Tibial artery (tissue), 4 donors: Measurements from ENCODE around the gene CTIF.

Experiments used
- DNase-seq, 2 donors: peaks; one replicate each; pipeline ENCODE4 v3.0.0-alpha.2; 2019
- H3K27ac ChIP-seq, 2 donors: fragments of 200-600 bp; sonication (generic) in 1 of 2; 1 replicate in 1 of 2; 2 replicates in 1 of 2; pipeline ENCODE4 v1.5.1; 2018 to 2019; ENCODE audit warnings: mild to moderate bottlenecking in 1 of 2
- H3K27me3 ChIP-seq, 2 donors: fragments of 200-600 bp; sonication (generic) in 1 of 2; one replicate each; pipeline versions ENCODE4 v1.5.1 to v1.6.0; 2016 to 2019
- H3K36me3 ChIP-seq, 3 donors: fragments of 200-600 bp; sonication (generic) in 2 of 3; one replicate each; pipeline ENCODE4 v1.5.1; 2016 to 2019; ENCODE audit warnings: mild to moderate bottlenecking in 2 of 3
- H3K4me1 ChIP-seq, 4 donors: fragments of 200-600 bp; sonication (generic) in 2 of 4; 1 replicate in 3 of 4; 2 replicates in 1 of 4; pipeline ENCODE4 v1.5.1; 2016 to 2019
- H3K4me3 ChIP-seq, 2 donors: fragments of 200-600 bp; sonication (generic) in 1 of 2; 1 replicate in 1 of 2; 2 replicates in 1 of 2; pipeline ENCODE4 v1.5.1; 2018 to 2019; ENCODE audit warnings: mild to moderate bottlenecking in 2 of 2
- H3K9me3 ChIP-seq, 3 donors: fragments of 200-600 bp; sonication (generic) in 1 of 3; one replicate each; pipeline ENCODE4 v1.5.1; 2016 to 2019
- CTCF ChIP-seq, 2 experiments: fragments of 200-600 bp in 1 of 2; fragments of 450-650 bp in 1 of 2; IDR thresholded peaks; one replicate each; pipeline ENCODE4 v1.5.1; 2017 to 2019; ENCODE audit warnings: antibody characterized with exemption in 2 of 2, mild to moderate bottlenecking in 1 of 2, moderate library complexity in 1 of 2
- intact Hi-C: fragments of 100-400 bp; cut with DNase I; formaldehyde crosslinking; loops from one replicate; pipeline ENCODE4 v1.15.0; 2023; ENCODE audit warnings: low total_unique reads

CTIF gene

DNA sequence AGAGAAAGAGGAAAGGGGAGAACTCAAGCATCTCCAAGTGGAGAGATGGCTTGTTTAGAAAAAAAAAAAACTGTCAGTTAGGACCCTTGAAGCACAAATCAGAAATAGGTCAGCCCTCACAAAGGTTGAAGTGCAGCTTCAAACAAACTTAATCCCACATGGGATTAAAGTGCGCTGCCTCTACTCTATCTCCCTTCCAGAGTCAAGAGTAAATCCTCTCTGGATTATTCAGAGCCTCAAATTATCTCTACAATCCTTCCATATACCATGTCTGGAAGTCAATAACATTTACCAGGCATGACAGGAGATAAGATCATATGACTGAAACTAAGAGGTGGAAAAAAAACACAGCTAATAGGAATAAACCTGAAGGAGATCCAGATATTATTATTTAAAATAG lies 342.1 kb downstream of the CTIF start:
- no peak for TF ChIP-seq CTCF (IDR thresholded peaks at IDR 0.05)
- H3K4me3 ChIP-seq: no peak overlapping the region
- no peaks in the 10 kb centered on the region for H3K9me3 ChIP-seq
- peaks cover 0 to 26% (median 13%) of the 10 kb centered on the region in 4 donors for H3K4me1 ChIP-seq
- intact Hi-C loops: no loop called here
- H3K27me3 ChIP-seq: no peaks in the 10 kb centered on the region
- no peaks in the 10 kb centered on the region for H3K36me3 ChIP-seq
- no peak for DNase-seq
- no peak overlapping the region for H3K27ac ChIP-seq

DNA sequence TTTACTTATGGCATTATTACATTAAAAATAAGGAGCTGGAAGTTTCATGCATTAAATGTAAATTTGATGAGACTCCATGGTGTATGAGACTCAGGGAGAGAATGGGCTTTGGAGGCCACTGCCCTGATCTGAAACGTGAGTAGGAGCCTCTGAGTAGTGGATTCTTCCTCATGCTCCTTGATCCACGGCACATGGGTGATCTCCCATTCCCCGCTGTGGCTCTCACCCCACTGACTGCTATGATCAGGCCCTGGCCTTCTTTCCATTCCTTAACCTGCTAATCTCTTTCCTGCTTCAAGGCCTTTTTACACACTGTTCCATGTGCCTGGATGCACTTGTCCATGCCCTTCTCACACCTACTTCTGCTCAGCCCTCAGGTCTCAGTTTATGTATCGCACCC lies 343.5 kb downstream of the CTIF start:
- H3K27ac ChIP-seq: no peak overlapping the region
- intact Hi-C loops: no loop called here
- no peak overlapping the region for H3K4me3 ChIP-seq
- peak in 1 of 2 donors; percentile 3 for DNase-seq
- no peaks in the 10 kb centered on the region for H3K27me3 ChIP-seq
- H3K36me3 ChIP-seq: no peaks in the 10 kb centered on the region
- no peak for TF ChIP-seq CTCF (IDR thresholded peaks at IDR 0.05)
- no peaks in the 10 kb centered on the region for H3K9me3 ChIP-seq
- peaks cover 0 to 23% (median 10%) of the 10 kb centered on the region in 4 donors for H3K4me1 ChIP-seq

GRCh38 chr18:48884306-48884705 lies 345.5 kb downstream of the CTIF start:
- Histone ChIP-seq H3K36me3 (no peaks in the 10 kb centered on the region), H3K9me3 (no peaks in the 10 kb centered on the region), H3K27me3 (no peaks in the 10 kb centered on the region), H3K4me1 (peaks cover 0 to 42% (median 18%) of the 10 kb centered on the region in 4 donors), H3K27ac (no peak overlapping the region), H3K4me3 (no peak overlapping the region)
- DNase-seq: peak; percentile 19 to 62
- intact Hi-C loops: no loop called here
- TF ChIP-seq CTCF (IDR thresholded peaks at IDR 0.05): no peak

GRCh38 chr18:48884771-48885170 lies 345.9 kb downstream of the CTIF start:
- intact Hi-C loops: no loop called here
- no peaks in the 10 kb centered on the region for H3K36me3 ChIP-seq
- peak overlapping the region in 1 of 2 donors; percentile 39 for H3K27ac ChIP-seq
- no peak for TF ChIP-seq CTCF (IDR thresholded peaks at IDR 0.05)
- no peaks in the 10 kb centered on the region for H3K9me3 ChIP-seq
- peak; percentile 4 to 62 for DNase-seq
- H3K4me3 ChIP-seq: no peak overlapping the region
- no peaks in the 10 kb centered on the region for H3K27me3 ChIP-seq
- H3K4me1 ChIP-seq: peaks cover 0 to 47% (median 22%) of the 10 kb centered on the region in 4 donors

DNA sequence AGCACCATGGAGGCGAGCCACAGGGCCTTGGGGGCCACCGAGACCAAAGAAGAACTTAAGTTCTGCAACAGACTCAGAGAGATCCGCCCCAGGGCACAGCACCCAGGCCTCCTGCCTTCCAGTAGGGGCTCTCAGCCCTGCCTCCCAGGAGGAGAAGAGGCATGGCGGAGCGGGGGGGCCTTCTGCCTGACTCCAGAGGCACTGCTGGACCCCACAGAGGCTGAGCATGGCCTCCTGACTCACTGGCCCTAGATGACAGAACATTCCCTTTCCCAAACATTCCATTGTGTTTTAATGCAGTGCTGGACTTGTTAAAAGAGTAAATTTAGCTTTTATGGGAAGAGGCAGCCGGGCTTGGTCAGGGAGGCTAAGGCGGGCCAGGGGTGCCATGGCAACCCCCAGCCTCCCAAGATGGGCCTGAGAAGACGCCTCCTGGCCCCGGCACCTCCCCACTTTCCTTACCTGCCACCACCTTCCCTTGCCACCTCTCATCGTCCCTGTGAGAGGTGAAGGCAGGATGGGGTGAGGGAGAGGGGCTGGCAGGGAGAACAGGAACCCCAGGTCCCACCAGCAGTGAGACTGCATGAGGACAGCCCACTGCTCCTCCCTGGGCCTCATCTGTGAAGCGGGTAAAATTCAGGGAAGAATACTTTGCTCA lies 346.6 kb downstream of the CTIF start:
- intact Hi-C loops: no loop called here
- TF ChIP-seq CTCF (IDR thresholded peaks at IDR 0.05): no peak
- peak overlapping the region; percentile 20 to 39 for H3K27ac ChIP-seq
- no peak overlapping the region for H3K4me3 ChIP-seq
- peak; percentile 12 to 56 for DNase-seq
- no peaks in the 10 kb centered on the region for H3K27me3 ChIP-seq
- no peaks in the 10 kb centered on the region for H3K9me3 ChIP-seq
- H3K4me1 ChIP-seq: peaks cover 0 to 53% (median 26%) of the 10 kb centered on the region in 4 donors
- no peaks in the 10 kb centered on the region for H3K36me3 ChIP-seq
